Neural progenitor cell (in vitro differentiated cells): ENCODE measurements around the gene SPAG6.

ENCODE experiments used
- CTCF ChIP-seq: fragments of 200-600 bp; sonication (generic); IDR thresholded peaks from 2 replicates; pipeline ENCODE4 v1.5.1; 2017; ENCODE audit warnings: antibody characterized with exemption, mild to moderate bottlenecking
- EZH2 ChIP-seq: fragments of 200-600 bp; sonication (generic); IDR thresholded peaks from 2 replicates; pipeline ENCODE4 v1.6.1; 2017; ENCODE audit warnings: antibody characterized with exemption, mild to moderate bottlenecking, moderate library complexity
- EZH2phosphoT487 ChIP-seq: fragments of 200-600 bp; sonication (generic); IDR thresholded peaks from 2 replicates; pipeline ENCODE4 v1.6.1; 2017; ENCODE audit warnings: antibody characterized with exemption

DNA sequence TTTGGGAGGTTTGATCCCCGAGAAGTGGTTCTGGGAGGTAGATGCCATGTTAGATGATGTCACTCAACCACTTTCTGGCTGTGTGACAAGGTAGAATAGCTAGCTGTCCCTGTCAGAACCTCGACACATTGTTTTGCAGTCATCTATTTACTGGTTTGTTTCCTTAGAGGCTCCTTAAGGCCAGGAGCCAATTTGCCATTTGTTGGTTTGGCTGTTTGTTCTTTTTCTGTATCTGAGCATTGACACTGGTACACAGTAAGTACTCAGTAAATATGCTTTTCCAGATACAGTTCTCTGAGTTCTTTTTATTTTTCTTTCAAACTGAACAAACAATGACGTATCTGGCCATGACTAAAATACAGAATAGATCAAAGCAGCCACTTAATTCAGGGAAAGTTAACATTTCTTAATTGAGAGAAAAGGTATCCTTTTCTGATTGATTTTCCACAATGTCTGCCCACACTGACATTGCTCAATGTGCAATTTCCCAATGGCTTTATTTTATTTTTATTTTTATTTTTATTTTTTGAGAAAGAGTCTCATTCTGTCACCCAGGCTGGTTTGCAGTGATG is 121.6 kb downstream of the SPAG6 start:
- TF ChIP-seq CTCF, result no peak
- TF ChIP-seq EZH2phosphoT487, result no peak
- TF ChIP-seq EZH2, result no peak
